Ovary (tissue), 9 donors: ENCODE data around the gene CDC42SE2. TPM values are rescaled to one million over a fixed set of nuclear protein-coding genes. Genes with fewer than 3 reads are reported as not detected.

Experiments
- DNase-seq, 5 donors: peaks; one replicate each; pipeline ENCODE4 v3.0.0-alpha.2; 2019 to 2020
- H3K27ac ChIP-seq, 2 donors: fragments of 200-600 bp; one replicate each; pipeline versions ENCODE4 v1.5.1 to v1.8.0; 2019 to 2022
- H3K27me3 ChIP-seq: fragments of 200-600 bp; one replicate; pipeline ENCODE4 v1.8.0; 2022
- H3K36me3 ChIP-seq: fragments of 200-600 bp; sonication (generic); one replicate; pipeline ENCODE4 v1.5.1; 2019
- H3K4me1 ChIP-seq: one replicate; pipeline ENCODE4 v1.8.1; 2013; ENCODE audit warnings: mild to moderate bottlenecking, moderate library complexity; ENCODE audit not compliant: insufficient read depth
- H3K4me3 ChIP-seq: fragments of 200-600 bp; sonication (generic); one replicate; pipeline ENCODE4 v1.5.1; 2017
- H3K9me3 ChIP-seq, 2 donors: fragments of 200-600 bp in 1 of 2; sonication (generic) in 1 of 2; one replicate each; pipeline versions ENCODE4 v1.5.1 to v1.8.1; 2013 to 2019; ENCODE audit warnings: mild to moderate bottlenecking in 1 of 2, moderate library complexity in 1 of 2
- EP300 ChIP-seq: sonication (generic); formaldehyde crosslinking; IDR thresholded peaks from one replicate; pipeline ENCODE4 v1.6.1; 2017; ENCODE audit warnings: antibody characterized with exemption
- POLR2A ChIP-seq: fragments of 450-650 bp; IDR thresholded peaks from one replicate; pipeline ENCODE4 v1.6.1; 2017; ENCODE audit warnings: antibody characterized with exemption, mild to moderate bottlenecking, moderate library complexity
- WGBS, 3 donors: extraction: QIAGEN DNeasy Blood & Tissue Kit in 1 of 3; methylation state at CpG; one replicate each; pipeline versions ENCODE4 v1.1.5 to v1.1.7; 2013 to 2017; 5-methylcytosine and 5-hydroxymethylcytosine counted together
- intact Hi-C, 4 donors: fragments of 100-400 bp; cut with DNase I; formaldehyde crosslinking; loops; one replicate each; pipeline versions ENCODE4 v1.11.0 to v1.15.1; 2022 to 2023
- polyA plus RNA-seq, 2 donors: library from polyadenylated mRNA; stranded (reverse); fragments of 200-250 nt in 1 of 2; fragments of 350-450 nt in 1 of 2; fragmentation: Illumina TruSeq in 1 of 2; extraction: RNeasy Lipid Tissue Mini Kit (QIAGEN cat#74804) in 1 of 2; gene quantifications; one replicate each; pipeline ENCODE4 v1.2.3, GENCODE V29; 2013 to 2014
- total RNA-seq, 7 donors: library from RNA; depleted of rRNA in 2 of 7; stranded (reverse); fragments of >200 nt in 2 of 7; fragmentation: NEBNext Ultra II Directional in 3 of 7; extraction: Animal tissue kit (Norgen Biotek cat#: 25700) in 3 of 7; gene quantifications; one replicate each; pipeline versions ENCODE4 v1.1.0 to v1.2.4, GENCODE V29; 2016 to 2023
- TF ChIP-seq, protein P1 (sequence below), 3 donors: fragments of 450-650 bp in 2 of 3; fragments of 200-600 bp in 1 of 3; IDR thresholded peaks; one replicate each; pipeline versions ENCODE4 v1.5.1 to v1.8.0; 2016 to 2022; ENCODE audit warnings: antibody characterized with exemption in 3 of 3, mild to moderate bottlenecking in 1 of 3
- donor health status: DM: no; HTN: no; CAD: no; lungs with moderate emphysema.
- donor health status: DM: no; HTN: no; CAD: no.
- donor health status: Bipolar disorder and iron deficiency.
- donor health status: DM: yes; HTN: yes; CAD: no.
- donor health status: DM: no; HTN: no; CAD: no.
- donor health status: DM: yes; HTN: yes; CAD: no.

The CDC42SE2 gene
- total and polyA plus RNA-seq, 9 donors = 18.0 to 37.6 (median 23.7) TPM

- H3K4me3 ChIP-seq = no peak overlapping the region
- no peaks in the 10 kb centered on the region for H3K36me3 ChIP-seq
- intact Hi-C loops = no loop called here
- TF ChIP-seq POLR2A = no peak
- no peak for TF ChIP-seq EP300
- TF ChIP-seq, protein P1, sequence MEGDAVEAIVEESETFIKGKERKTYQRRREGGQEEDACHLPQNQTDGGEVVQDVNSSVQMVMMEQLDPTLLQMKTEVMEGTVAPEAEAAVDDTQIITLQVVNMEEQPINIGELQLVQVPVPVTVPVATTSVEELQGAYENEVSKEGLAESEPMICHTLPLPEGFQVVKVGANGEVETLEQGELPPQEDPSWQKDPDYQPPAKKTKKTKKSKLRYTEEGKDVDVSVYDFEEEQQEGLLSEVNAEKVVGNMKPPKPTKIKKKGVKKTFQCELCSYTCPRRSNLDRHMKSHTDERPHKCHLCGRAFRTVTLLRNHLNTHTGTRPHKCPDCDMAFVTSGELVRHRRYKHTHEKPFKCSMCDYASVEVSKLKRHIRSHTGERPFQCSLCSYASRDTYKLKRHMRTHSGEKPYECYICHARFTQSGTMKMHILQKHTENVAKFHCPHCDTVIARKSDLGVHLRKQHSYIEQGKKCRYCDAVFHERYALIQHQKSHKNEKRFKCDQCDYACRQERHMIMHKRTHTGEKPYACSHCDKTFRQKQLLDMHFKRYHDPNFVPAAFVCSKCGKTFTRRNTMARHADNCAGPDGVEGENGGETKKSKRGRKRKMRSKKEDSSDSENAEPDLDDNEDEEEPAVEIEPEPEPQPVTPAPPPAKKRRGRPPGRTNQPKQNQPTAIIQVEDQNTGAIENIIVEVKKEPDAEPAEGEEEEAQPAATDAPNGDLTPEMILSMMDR (IDR thresholded peaks at IDR 0.05) = no peak
- no peak overlapping the region for H3K27ac ChIP-seq
- no peaks in the 10 kb centered on the region for H3K9me3 ChIP-seq
- no peaks in the 10 kb centered on the region for H3K27me3 ChIP-seq
- 83 to 97% (median 92%) methylated on average over 1 of the region's 1 CpG for WGBS, 3 donors
- DNase-seq = no peak
- H3K4me1 ChIP-seq = peaks cover 6% of the 10 kb centered on the region
Observed at GRCh38 chr5:131279204-131279603, 15.4 kb downstream of the CDC42SE2 start.

GRCh38 chr5:131280417-131280816 is 16.6 kb downstream of the CDC42SE2 start:
- Histone ChIP-seq H3K4me3 (no peak overlapping the region), H3K4me1 (peaks cover 3% of the 10 kb centered on the region), H3K9me3 (no peaks in the 10 kb centered on the region), H3K27me3 (no peaks in the 10 kb centered on the region), H3K36me3 (no peaks in the 10 kb centered on the region), H3K27ac (no peak overlapping the region)
- TF ChIP-seq EP300 (no peak), POLR2A (no peak)
- TF ChIP-seq, protein P1 (IDR thresholded peaks at IDR 0.05) = no peak
- intact Hi-C loops = no loop called here
- DNase-seq = no peak
- WGBS, 3 donors = 57 to 65% (median 57%) methylated on average over 3 of the region's 3 CpGs

GRCh38 chr5:131281133-131281867 is 17.4 kb downstream of the CDC42SE2 start:
- DNase-seq = no peak
- H3K27ac ChIP-seq = no peak overlapping the region
- no peaks in the 10 kb centered on the region for H3K9me3 ChIP-seq
- no peaks in the 10 kb centered on the region for H3K27me3 ChIP-seq
- intact Hi-C loops = no loop called here
- peaks cover 3% of the 10 kb centered on the region for H3K4me1 ChIP-seq
- WGBS, 3 donors = 48 to 60% (median 60%) methylated on average over 5 of the region's 5 CpGs
- H3K36me3 ChIP-seq = no peaks in the 10 kb centered on the region
- TF ChIP-seq, protein P1 (IDR thresholded peaks at IDR 0.05) = no peak
- TF ChIP-seq POLR2A (no peak), EP300 (no peak)
- H3K4me3 ChIP-seq = no peak overlapping the region

DNA sequence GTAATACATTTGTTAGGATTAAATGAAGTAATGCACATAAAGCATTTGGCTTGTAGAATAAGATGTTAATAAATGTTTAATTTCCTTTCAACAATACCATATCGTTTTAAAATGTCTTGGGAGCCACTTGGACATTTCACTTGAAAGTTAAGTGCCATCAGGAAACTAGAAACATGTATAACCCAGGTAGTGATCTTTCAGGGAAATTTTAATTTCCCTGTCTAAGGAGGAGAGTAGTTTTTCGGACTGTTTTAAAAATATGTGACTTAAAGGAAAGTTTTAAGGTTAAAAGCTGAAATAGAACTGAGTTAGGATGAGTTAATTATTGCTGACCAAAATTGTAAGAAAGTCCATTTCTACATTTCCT is 18.0 kb downstream of the CDC42SE2 start:
- no peak for TF ChIP-seq EP300
- TF ChIP-seq, protein P1 (IDR thresholded peaks at IDR 0.05) = no peak
- TF ChIP-seq POLR2A = no peak
- peaks cover 3% of the 10 kb centered on the region for H3K4me1 ChIP-seq
- intact Hi-C loops = no loop called here
- H3K27me3 ChIP-seq = no peaks in the 10 kb centered on the region
- no peaks in the 10 kb centered on the region for H3K36me3 ChIP-seq
- no peaks in the 10 kb centered on the region for H3K9me3 ChIP-seq
- no peak overlapping the region for H3K4me3 ChIP-seq
- no peak for DNase-seq
- 37 to 45% (median 44%) methylated on average over 2 of the region's 2 CpGs for WGBS, 3 donors
- no peak overlapping the region for H3K27ac ChIP-seq
